Suprapubic skin (tissue), 4 donors: Measurements from ENCODE around the gene JAK1. TPM values are rescaled to one million over a fixed set of nuclear protein-coding genes. Genes with fewer than 3 reads are reported as not detected.
A peak's percentile ranks its signal among the peaks of the same experiment; 100 is the strongest.

Source experiments
- DNase-seq, 2 donors: peaks; one replicate each; pipeline ENCODE4 v3.0.0-alpha.2; 2019; ENCODE audit warnings: low spot score in 2 of 2
- H3K27ac ChIP-seq: fragments of 200-600 bp; sonication (generic); one replicate; pipeline ENCODE4 v1.5.1; 2019
- H3K27me3 ChIP-seq: fragments of 200-600 bp; sonication (generic); one replicate; pipeline ENCODE4 v1.5.1; 2019
- H3K36me3 ChIP-seq: fragments of 200-600 bp; sonication (generic); one replicate; pipeline ENCODE4 v1.5.1; 2019
- H3K4me1 ChIP-seq: fragments of 200-600 bp; sonication (generic); one replicate; pipeline ENCODE4 v1.5.1; 2019
- H3K4me3 ChIP-seq: fragments of 200-600 bp; sonication (generic); one replicate; pipeline ENCODE4 v1.5.1; 2019; ENCODE audit warnings: mild to moderate bottlenecking
- H3K9me3 ChIP-seq: fragments of 200-600 bp; sonication (generic); one replicate; pipeline ENCODE4 v1.5.1; 2019
- EP300 ChIP-seq: sonication (generic); formaldehyde crosslinking; IDR thresholded peaks from one replicate; pipeline ENCODE4 v1.6.1; 2017; ENCODE audit warnings: antibody characterized with exemption
- POLR2A ChIP-seq, 2 donors: fragments of 450-650 bp; IDR thresholded peaks; one replicate each; pipeline ENCODE4 v1.6.1; 2017; ENCODE audit warnings: antibody characterized with exemption in 2 of 2, mild to moderate bottlenecking in 2 of 2, moderate library complexity in 2 of 2
- POLR2AphosphoS5 ChIP-seq, 3 donors: sonication (generic); formaldehyde crosslinking; IDR thresholded peaks; one replicate each; pipeline ENCODE4 v1.6.1; 2017; ENCODE audit warnings: antibody characterized with exemption in 3 of 3
- WGBS: methylation state at CpG from one replicate; pipeline ENCODE4 v1.1.5; 2018; 5-methylcytosine and 5-hydroxymethylcytosine counted together
- total RNA-seq, 4 donors: library from RNA; depleted of rRNA; stranded (reverse); fragments of >200 nt; gene quantifications; one replicate each; pipeline ENCODE4 v1.1.0, GENCODE V29; 2016
- TF ChIP-seq, protein P1 (sequence below), 2 donors: fragments of 200-600 bp in 1 of 2; fragments of 450-650 bp in 1 of 2; sonication (generic) in 1 of 2; IDR thresholded peaks; one replicate each; pipeline ENCODE4 v1.5.1; 2016 to 2019; ENCODE audit warnings: antibody characterized with exemption in 2 of 2, mild to moderate bottlenecking in 1 of 2, moderate library complexity in 1 of 2

JAK1 gene
- total RNA-seq, 4 donors from 2014 or later: 99.0 to 169 (median 127) TPM

- no peaks in the 10 kb centered on the region for H3K36me3 ChIP-seq
- TF ChIP-seq EP300: no peak
- H3K4me3 ChIP-seq: no peak overlapping the region
- no peaks in the 10 kb centered on the region for H3K27me3 ChIP-seq
- WGBS: 78% methylated on average over 6 of the region's 6 CpGs
- H3K4me1 ChIP-seq: peaks cover 10% of the 10 kb centered on the region
- no peak for DNase-seq
- H3K27ac ChIP-seq: no peak overlapping the region
- H3K9me3 ChIP-seq: no peaks in the 10 kb centered on the region
These were observed 30.4 kb upstream of the JAK1 start for GRCh38 chr1:64996541-64997257.

DNA sequence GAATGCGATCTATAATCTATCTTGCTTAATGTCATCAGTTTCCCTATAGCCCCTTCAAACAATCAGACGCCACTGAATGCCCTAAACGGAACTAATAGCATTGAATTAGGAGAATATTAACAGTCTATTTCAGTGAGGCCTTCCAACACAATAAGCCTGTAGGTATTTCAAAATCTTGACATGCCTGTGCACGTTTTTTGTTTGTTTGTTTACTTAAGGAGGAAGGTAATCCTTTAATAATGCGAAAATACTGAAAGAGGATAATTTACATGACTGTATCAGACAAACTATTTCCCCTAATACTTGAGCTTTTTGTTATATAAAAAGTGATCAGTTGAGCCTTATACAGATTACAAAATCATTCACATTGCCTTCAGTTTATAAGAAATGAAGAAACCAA is 29.0 kb upstream of the JAK1 start:
- no peaks in the 10 kb centered on the region for H3K36me3 ChIP-seq

DNA sequence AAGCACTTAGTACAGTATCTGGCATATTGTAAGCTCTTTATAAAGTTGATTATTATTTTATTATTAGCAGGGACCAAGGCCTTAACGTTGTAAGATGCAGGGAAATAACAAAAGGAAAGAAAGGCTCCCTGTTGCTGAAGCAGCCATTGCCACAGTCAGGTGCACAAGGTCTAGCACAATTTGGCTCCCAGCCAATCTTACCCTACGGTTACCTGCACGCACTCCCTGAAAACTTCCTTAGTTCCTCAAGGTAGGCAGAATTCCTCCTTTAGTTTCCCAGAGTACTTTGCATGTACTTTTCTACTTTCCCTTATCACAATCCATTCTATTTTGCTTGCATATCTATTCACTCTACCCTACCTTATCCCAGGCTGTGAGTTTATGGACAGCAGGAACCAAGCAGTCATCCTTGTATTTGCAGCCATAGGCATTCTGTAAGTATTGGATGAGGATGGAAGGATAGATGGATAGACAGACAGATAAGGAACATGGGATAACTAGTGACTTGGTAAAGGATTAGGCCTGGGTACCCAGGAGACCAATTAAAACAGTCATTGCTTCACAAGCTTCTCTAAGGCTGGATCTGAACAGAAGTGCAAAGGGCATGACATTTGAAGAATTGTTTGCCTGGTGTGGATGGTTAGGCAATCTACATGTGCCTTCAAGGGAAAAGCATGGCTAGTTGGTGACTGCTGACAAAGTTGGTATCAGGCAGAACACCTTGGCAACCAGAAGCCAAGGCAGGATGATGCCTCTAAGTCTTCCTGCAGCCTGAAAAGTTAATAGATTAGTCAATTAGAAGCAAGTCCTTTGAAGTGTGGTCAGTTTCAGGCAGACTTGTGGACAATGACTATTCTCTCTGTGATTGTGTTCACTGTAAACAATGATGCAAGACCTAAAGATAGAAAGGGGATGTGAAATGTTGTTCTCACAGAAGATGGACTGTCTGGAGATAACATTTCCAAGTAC is 20.8 kb upstream of the JAK1 start:
- no peak overlapping the region for H3K4me3 ChIP-seq
- DNase-seq: no peak
- TF ChIP-seq EP300 (no peak), POLR2AphosphoS5 (IDR thresholded peaks at IDR 0.05) (peak in 1 of 3 donors; percentile 28)
- no peaks in the 10 kb centered on the region for H3K27me3 ChIP-seq
- H3K4me1 ChIP-seq: peaks cover 19% of the 10 kb centered on the region
- H3K9me3 ChIP-seq: no peaks in the 10 kb centered on the region
- no peak overlapping the region for H3K27ac ChIP-seq
- no peaks in the 10 kb centered on the region for H3K36me3 ChIP-seq
- WGBS: 71% methylated on average over 3 of the region's 3 CpGs

More for the DNA sequence above, 29.0 kb upstream of the JAK1 start:
- H3K27ac ChIP-seq: no peak overlapping the region
- no peaks in the 10 kb centered on the region for H3K4me1 ChIP-seq
- no peak for DNase-seq
- no peak overlapping the region for H3K4me3 ChIP-seq
- no peaks in the 10 kb centered on the region for H3K9me3 ChIP-seq
- TF ChIP-seq POLR2A (IDR thresholded peaks at IDR 0.05) (no peak), EP300 (no peak), POLR2AphosphoS5 (IDR thresholded peaks at IDR 0.05) (no peak)
- TF ChIP-seq, protein P1, sequence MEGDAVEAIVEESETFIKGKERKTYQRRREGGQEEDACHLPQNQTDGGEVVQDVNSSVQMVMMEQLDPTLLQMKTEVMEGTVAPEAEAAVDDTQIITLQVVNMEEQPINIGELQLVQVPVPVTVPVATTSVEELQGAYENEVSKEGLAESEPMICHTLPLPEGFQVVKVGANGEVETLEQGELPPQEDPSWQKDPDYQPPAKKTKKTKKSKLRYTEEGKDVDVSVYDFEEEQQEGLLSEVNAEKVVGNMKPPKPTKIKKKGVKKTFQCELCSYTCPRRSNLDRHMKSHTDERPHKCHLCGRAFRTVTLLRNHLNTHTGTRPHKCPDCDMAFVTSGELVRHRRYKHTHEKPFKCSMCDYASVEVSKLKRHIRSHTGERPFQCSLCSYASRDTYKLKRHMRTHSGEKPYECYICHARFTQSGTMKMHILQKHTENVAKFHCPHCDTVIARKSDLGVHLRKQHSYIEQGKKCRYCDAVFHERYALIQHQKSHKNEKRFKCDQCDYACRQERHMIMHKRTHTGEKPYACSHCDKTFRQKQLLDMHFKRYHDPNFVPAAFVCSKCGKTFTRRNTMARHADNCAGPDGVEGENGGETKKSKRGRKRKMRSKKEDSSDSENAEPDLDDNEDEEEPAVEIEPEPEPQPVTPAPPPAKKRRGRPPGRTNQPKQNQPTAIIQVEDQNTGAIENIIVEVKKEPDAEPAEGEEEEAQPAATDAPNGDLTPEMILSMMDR (IDR thresholded peaks at IDR 0.05): no peak
- no peaks in the 10 kb centered on the region for H3K27me3 ChIP-seq
- 84% methylated on average over 5 of the region's 5 CpGs for WGBS

- DNase-seq: no peak
- peaks cover 22% of the 10 kb centered on the region for H3K4me1 ChIP-seq
- TF ChIP-seq POLR2A (IDR thresholded peaks at IDR 0.05): no peak
- TF ChIP-seq, protein P1 (IDR thresholded peaks at IDR 0.05): no peak
- no peak for TF ChIP-seq EP300
- no peak for TF ChIP-seq POLR2AphosphoS5 (IDR thresholded peaks at IDR 0.05)
- H3K27ac ChIP-seq: no peak overlapping the region
- no peaks in the 10 kb centered on the region for H3K27me3 ChIP-seq
- H3K4me3 ChIP-seq: no peak overlapping the region
- no peaks in the 10 kb centered on the region for H3K36me3 ChIP-seq
- no peaks in the 10 kb centered on the region for H3K9me3 ChIP-seq
- WGBS: 88% methylated on average over 3 of the region's 3 CpGs
These were observed 18.4 kb upstream of the JAK1 start for GRCh38 chr1:64984737-64985136.

GRCh38 chr1:64984106-64984505 is 17.8 kb upstream of the JAK1 start:
- WGBS: 89% methylated on average over 3 of the region's 3 CpGs
- DNase-seq: no peak
- peaks cover 19% of the 10 kb centered on the region for H3K4me1 ChIP-seq
- no peak overlapping the region for H3K27ac ChIP-seq
- no peaks in the 10 kb centered on the region for H3K36me3 ChIP-seq
- no peaks in the 10 kb centered on the region for H3K27me3 ChIP-seq
- TF ChIP-seq POLR2AphosphoS5 (IDR thresholded peaks at IDR 0.05) (no peak), EP300 (no peak), POLR2A (IDR thresholded peaks at IDR 0.05) (no peak)
- TF ChIP-seq, protein P1 (IDR thresholded peaks at IDR 0.05): no peak
- no peak overlapping the region for H3K4me3 ChIP-seq
- H3K9me3 ChIP-seq: no peaks in the 10 kb centered on the region

DNA sequence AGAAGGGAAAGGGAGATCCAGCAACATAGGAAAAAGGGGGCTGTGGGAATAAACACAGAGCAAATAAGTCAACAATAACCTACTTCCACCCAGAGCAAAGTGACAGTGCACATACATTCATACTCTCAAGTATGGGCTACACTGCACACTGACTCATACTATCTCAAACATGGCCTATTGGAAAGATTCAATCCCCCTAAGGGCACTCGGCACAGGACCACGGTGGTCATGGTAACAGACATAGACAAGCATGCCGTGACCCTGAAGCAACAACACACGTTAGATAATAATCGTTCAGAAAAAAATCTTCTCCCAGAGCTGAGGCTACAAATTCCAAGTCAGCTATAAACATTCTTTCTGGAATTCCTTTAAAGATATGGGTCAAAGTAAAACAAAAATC is 16.8 kb upstream of the JAK1 start:
- no peak for DNase-seq
- no peaks in the 10 kb centered on the region for H3K36me3 ChIP-seq
- TF ChIP-seq, protein P1 (IDR thresholded peaks at IDR 0.05): no peak
- no peak for TF ChIP-seq POLR2AphosphoS5 (IDR thresholded peaks at IDR 0.05)
- no peak for TF ChIP-seq EP300
- TF ChIP-seq POLR2A (IDR thresholded peaks at IDR 0.05): no peak
- no peak overlapping the region for H3K27ac ChIP-seq
- H3K4me1 ChIP-seq: peaks cover 19% of the 10 kb centered on the region
- WGBS: 35% methylated on average over 5 of the region's 5 CpGs
- no peak overlapping the region for H3K4me3 ChIP-seq
- H3K9me3 ChIP-seq: no peaks in the 10 kb centered on the region
- H3K27me3 ChIP-seq: no peaks in the 10 kb centered on the region
